ENCODE measurements around the gene NCKAP1.

DNA sequence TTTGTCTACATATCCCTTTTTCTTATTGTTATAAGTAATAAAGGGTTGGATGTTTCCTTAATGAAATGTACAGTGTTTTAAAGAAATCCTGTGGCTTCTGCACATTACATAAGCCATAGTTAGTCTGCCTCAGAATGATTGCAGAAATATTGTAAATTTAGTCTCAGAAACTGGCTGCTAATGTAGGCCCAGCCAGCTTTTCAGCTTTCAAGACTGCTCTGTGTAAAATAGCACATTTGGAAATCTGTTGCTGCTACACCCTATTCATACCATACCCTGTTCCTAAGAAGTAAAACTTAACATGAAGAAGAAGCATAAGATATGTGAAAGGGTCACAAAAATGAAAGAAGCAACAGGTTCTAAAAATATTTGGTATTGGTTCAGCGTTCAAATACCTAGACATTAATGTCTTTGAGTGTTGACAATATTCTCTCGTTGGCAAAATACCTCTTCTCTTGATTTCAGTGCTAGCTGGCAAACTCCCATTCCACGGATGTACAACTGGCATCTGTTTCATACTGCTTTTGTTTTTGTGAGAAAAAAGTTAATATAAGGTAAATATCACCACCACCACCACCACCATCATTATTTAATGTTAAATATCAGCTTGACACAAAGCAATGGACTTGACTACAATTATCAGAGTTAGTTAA, 19.2 kb upstream of the NCKAP1 start:
- TF ChIP-seq, protein P1, sequence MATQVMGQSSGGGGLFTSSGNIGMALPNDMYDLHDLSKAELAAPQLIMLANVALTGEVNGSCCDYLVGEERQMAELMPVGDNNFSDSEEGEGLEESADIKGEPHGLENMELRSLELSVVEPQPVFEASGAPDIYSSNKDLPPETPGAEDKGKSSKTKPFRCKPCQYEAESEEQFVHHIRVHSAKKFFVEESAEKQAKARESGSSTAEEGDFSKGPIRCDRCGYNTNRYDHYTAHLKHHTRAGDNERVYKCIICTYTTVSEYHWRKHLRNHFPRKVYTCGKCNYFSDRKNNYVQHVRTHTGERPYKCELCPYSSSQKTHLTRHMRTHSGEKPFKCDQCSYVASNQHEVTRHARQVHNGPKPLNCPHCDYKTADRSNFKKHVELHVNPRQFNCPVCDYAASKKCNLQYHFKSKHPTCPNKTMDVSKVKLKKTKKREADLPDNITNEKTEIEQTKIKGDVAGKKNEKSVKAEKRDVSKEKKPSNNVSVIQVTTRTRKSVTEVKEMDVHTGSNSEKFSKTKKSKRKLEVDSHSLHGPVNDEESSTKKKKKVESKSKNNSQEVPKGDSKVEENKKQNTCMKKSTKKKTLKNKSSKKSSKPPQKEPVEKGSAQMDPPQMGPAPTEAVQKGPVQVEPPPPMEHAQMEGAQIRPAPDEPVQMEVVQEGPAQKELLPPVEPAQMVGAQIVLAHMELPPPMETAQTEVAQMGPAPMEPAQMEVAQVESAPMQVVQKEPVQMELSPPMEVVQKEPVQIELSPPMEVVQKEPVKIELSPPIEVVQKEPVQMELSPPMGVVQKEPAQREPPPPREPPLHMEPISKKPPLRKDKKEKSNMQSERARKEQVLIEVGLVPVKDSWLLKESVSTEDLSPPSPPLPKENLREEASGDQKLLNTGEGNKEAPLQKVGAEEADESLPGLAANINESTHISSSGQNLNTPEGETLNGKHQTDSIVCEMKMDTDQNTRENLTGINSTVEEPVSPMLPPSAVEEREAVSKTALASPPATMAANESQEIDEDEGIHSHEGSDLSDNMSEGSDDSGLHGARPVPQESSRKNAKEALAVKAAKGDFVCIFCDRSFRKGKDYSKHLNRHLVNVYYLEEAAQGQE (IDR thresholded peaks at IDR 0.05) = no peak
- TF ChIP-seq NR2F2 (IDR thresholded peaks at IDR 0.05) (no peak), GABPA (IDR thresholded peaks at IDR 0.05 in 1 of 2, conservative IDR thresholded peaks at IDR 0.05 in 1 of 2) (no peak), JUND (IDR thresholded peaks at IDR 0.05) (no peak)
- TF ChIP-seq, protein P2, sequence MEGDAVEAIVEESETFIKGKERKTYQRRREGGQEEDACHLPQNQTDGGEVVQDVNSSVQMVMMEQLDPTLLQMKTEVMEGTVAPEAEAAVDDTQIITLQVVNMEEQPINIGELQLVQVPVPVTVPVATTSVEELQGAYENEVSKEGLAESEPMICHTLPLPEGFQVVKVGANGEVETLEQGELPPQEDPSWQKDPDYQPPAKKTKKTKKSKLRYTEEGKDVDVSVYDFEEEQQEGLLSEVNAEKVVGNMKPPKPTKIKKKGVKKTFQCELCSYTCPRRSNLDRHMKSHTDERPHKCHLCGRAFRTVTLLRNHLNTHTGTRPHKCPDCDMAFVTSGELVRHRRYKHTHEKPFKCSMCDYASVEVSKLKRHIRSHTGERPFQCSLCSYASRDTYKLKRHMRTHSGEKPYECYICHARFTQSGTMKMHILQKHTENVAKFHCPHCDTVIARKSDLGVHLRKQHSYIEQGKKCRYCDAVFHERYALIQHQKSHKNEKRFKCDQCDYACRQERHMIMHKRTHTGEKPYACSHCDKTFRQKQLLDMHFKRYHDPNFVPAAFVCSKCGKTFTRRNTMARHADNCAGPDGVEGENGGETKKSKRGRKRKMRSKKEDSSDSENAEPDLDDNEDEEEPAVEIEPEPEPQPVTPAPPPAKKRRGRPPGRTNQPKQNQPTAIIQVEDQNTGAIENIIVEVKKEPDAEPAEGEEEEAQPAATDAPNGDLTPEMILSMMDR (IDR thresholded peaks at IDR 0.05; ENCODE audit: low read depth, low read length, missing input control) = no peak
- TF ChIP-seq, protein P3, sequence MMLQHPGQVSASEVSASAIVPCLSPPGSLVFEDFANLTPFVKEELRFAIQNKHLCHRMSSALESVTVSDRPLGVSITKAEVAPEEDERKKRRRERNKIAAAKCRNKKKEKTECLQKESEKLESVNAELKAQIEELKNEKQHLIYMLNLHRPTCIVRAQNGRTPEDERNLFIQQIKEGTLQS (IDR thresholded peaks at IDR 0.05) = no peak

Data from liver (tissue), 3 donors.